Keratinocyte (primary cell): ENCODE data around the gene ARHGAP18. TPM values are rescaled to one million over a fixed set of nuclear protein-coding genes. Genes with fewer than 3 reads are reported as not detected.

ENCODE experiments used
- DNase-seq: peaks from one replicate; pipeline ENCODE4 v3.0.0-alpha.2; 2011; ENCODE audit warnings: low read depth, missing footprints, low spot score
- FAIRE-seq: peaks from 2 replicates; lab custom pipeline; 2011; peaks lifted over from hg19 to GRCh38; lab: Jason Lieb, UNC
- H2AFZ ChIP-seq: 2 replicates; pipeline ENCODE4 v1.6.0; 2012; ENCODE audit warnings: low read length, control low read depth, inconsistent platforms; ENCODE audit not compliant: control insufficient read depth
- H3K27ac ChIP-seq: 2 replicates; pipeline ENCODE4 v1.5.1; 2011; ENCODE audit warnings: low read length; ENCODE audit not compliant: control insufficient read depth, insufficient read depth
- H3K27me3 ChIP-seq: 3 replicates; pipeline ENCODE4 v1.6.0; 2011; ENCODE audit warnings: low read length; ENCODE audit not compliant: control insufficient read depth, insufficient read depth; ENCODE audit errors: extremely low read depth
- H3K36me3 ChIP-seq, 2 experiments: 2 replicates in 1 of 2; 3 replicates in 1 of 2; pipeline ENCODE4 v1.5.1; 2011; ENCODE audit warnings: low read length in 2 of 2, mild to moderate bottlenecking in 1 of 2; ENCODE audit not compliant: control insufficient read depth in 2 of 2, insufficient read depth in 2 of 2; ENCODE audit errors: extremely low read depth in 1 of 2
- H3K4me1 ChIP-seq: 3 replicates; pipeline ENCODE4 v1.5.1; 2011; ENCODE audit warnings: low read length; ENCODE audit not compliant: control insufficient read depth, insufficient read depth; ENCODE audit errors: extremely low read depth
- H3K4me2 ChIP-seq: 3 replicates; pipeline ENCODE4 v1.6.0; 2011; ENCODE audit warnings: low read depth, low read length; ENCODE audit not compliant: control insufficient read depth, insufficient read depth; ENCODE audit errors: extremely low read depth
- H3K4me3 ChIP-seq, 3 experiments: fragments of 200-600 bp in 1 of 3; sonication (generic) in 1 of 3; 2 replicates in 2 of 3; 3 replicates in 1 of 3; pipeline ENCODE4 v1.5.1; 2011 to 2016; ENCODE audit warnings: low read length in 3 of 3, mild to moderate bottlenecking in 3 of 3, control low read depth in 2 of 3, inconsistent platforms in 1 of 3, low read depth in 1 of 3, mixed read lengths in 1 of 3, mixed run types in 1 of 3, moderate library complexity in 1 of 3; ENCODE audit not compliant: control insufficient read depth in 2 of 3, insufficient read depth in 2 of 3; ENCODE audit errors: extremely low read depth in 1 of 3
- H3K79me2 ChIP-seq: 2 replicates; pipeline ENCODE4 v1.6.0; 2012; ENCODE audit warnings: low read length; ENCODE audit not compliant: control insufficient read depth, insufficient read depth
- H3K9ac ChIP-seq: 3 replicates; pipeline ENCODE4 v1.6.0; 2011; ENCODE audit warnings: low read length; ENCODE audit not compliant: control insufficient read depth, insufficient read depth; ENCODE audit errors: extremely low read depth
- H3K9me1 ChIP-seq: 3 replicates; pipeline ENCODE4 v1.6.0; 2011; ENCODE audit warnings: low read length; ENCODE audit not compliant: control insufficient read depth, insufficient read depth; ENCODE audit errors: extremely low read depth
- H3K9me3 ChIP-seq: 2 replicates; pipeline ENCODE4 v1.5.1; 2012; ENCODE audit warnings: low read depth, low read length; ENCODE audit not compliant: control insufficient read depth
- H4K20me1 ChIP-seq: 3 replicates; pipeline ENCODE4 v1.6.0; 2011; ENCODE audit warnings: low read length; ENCODE audit not compliant: control insufficient read depth, insufficient read depth; ENCODE audit errors: extremely low read depth
- CTCF ChIP-seq, 3 experiments: IDR thresholded peaks in 1 of 3; conservative IDR thresholded peaks in 1 of 3; optimal IDR thresholded peaks in 1 of 3; 2 replicates in 2 of 3; 3 replicates in 1 of 3; pipeline versions ENCODE3 to v1.5.1; 2011; ENCODE audit warnings: low read length in 3 of 3, mild to moderate bottlenecking in 3 of 3, moderate library complexity in 2 of 3, control low read depth in 1 of 3, inconsistent platforms in 1 of 3; ENCODE audit not compliant: insufficient read depth in 2 of 3; ENCODE audit errors: extremely low read depth in 1 of 3
- EZH2 ChIP-seq: IDR thresholded peaks from one replicate; pipeline ENCODE4 v1.6.1; 2012; ENCODE audit warnings: inconsistent platforms, mild to moderate bottlenecking, low read length, moderate library complexity
- dilution Hi-C: fragments of 300-500 bp; cut with MboI; formaldehyde crosslinking; loops from one replicate; pipeline ENCODE4 v1.7.0; 2020; ENCODE audit warnings: low sequenced_read_pairs; ENCODE audit not compliant: extremely low pct_ligation_motif_present
- polyA plus RNA-seq, 5 experiments: library from polyadenylated mRNA; depleted of rRNA in 3 of 5; stranded (reverse) in 3 of 5; stranded (forward) in 1 of 5; unstranded in 1 of 5; fragments of >200 nt; gene quantifications; 1 replicate in 1 of 5; 2 replicates in 3 of 5; 3 replicates in 1 of 5; pipeline versions ENCODE4 v1.2.1 to v1.2.3, GENCODE V29; 2011 to 2012; ENCODE audit warnings: missing spikeins in 2 of 5, low read depth in 1 of 5, low replicate concordance in 1 of 5

The ARHGAP18 gene
- polyA plus RNA-seq, 1 donor (not counting 4 experiments of a cell fraction or from before 2014, with no cell fraction given), result 17.7 TPM

GRCh38 chr6:129645830-129646579, 64.0 kb downstream of the ARHGAP18 start:
- Histone ChIP-seq H3K4me3 (no peak overlapping the region), H3K4me2 (no peak overlapping the region), H3K9me3 (no peaks in the 10 kb centered on the region), H3K9ac (no peak overlapping the region), H3K4me1 (peaks cover 29% of the 10 kb centered on the region), H4K20me1 (no peaks in the 10 kb centered on the region), H2AFZ (no peak overlapping the region), H3K79me2 (peaks cover 31% of the 10 kb centered on the region), H3K27me3 (no peaks in the 10 kb centered on the region), H3K9me1 (no peaks in the 10 kb centered on the region), H3K36me3 (no peaks in the 10 kb centered on the region), H3K27ac (no peak overlapping the region)
- FAIRE-seq, result no peak
- no peak for DNase-seq
- no peak for TF ChIP-seq EZH2
- TF ChIP-seq CTCF (optimal IDR thresholded peaks at IDR 0.05 in 1 of 3, IDR thresholded peaks at IDR 0.05 in 1 of 3, conservative IDR thresholded peaks at IDR 0.05 in 1 of 3; ENCODE audit: extremely low read depth in 1 of 3, insufficient read depth in 2 of 3, low read length in 3 of 3), result no peak
- dilution Hi-C loops, result no loop called here

- Histone ChIP-seq H3K36me3 (no peaks in the 10 kb centered on the region), H3K27me3 (no peaks in the 10 kb centered on the region), H3K27ac (peak overlapping the region; percentile 46), H3K4me2 (peak overlapping the region; percentile 61), H2AFZ (no peak overlapping the region), H3K79me2 (peaks cover 24% of the 10 kb centered on the region), H3K4me3 (peak overlapping the region in 1 of 3 experiments; percentile 12), H3K9ac (no peak overlapping the region), H3K9me1 (no peaks in the 10 kb centered on the region), H3K9me3 (no peaks in the 10 kb centered on the region), H3K4me1 (peaks cover 29% of the 10 kb centered on the region), H4K20me1 (no peaks in the 10 kb centered on the region)
- TF ChIP-seq EZH2, result no peak
- no peak for TF ChIP-seq CTCF (optimal IDR thresholded peaks at IDR 0.05 in 1 of 3, IDR thresholded peaks at IDR 0.05 in 1 of 3, conservative IDR thresholded peaks at IDR 0.05 in 1 of 3; ENCODE audit: extremely low read depth in 1 of 3, insufficient read depth in 2 of 3, low read length in 3 of 3)
- DNase-seq (no peak), FAIRE-seq (no peak)
- dilution Hi-C loops, result no loop called here
Measured at GRCh38 chr6:129645106-129645829, 64.7 kb downstream of the ARHGAP18 start.
